HL-60/S4 treated with retinoic acid at 250 ng/mL for 4 days and 3 days (cell line): ENCODE results near the gene STYXL2.

Experiments used
- in situ Hi-C: fragments of 300-500 bp; cut with MboI; formaldehyde crosslinking; loops from 2 replicates; pipeline ENCODE4 v1.7.0; 2022; ENCODE audit warnings: low sequenced_read_pairs

Gene STYXL2

GRCh38 chr1:167105271-167106118 is 11.6 kb downstream of the STYXL2 start:
- in situ Hi-C loops: no loop called here

- in situ Hi-C loops: no loop called here
Observed at GRCh38 chr1:167106119-167106461, 12.2 kb downstream of the STYXL2 start.

DNA sequence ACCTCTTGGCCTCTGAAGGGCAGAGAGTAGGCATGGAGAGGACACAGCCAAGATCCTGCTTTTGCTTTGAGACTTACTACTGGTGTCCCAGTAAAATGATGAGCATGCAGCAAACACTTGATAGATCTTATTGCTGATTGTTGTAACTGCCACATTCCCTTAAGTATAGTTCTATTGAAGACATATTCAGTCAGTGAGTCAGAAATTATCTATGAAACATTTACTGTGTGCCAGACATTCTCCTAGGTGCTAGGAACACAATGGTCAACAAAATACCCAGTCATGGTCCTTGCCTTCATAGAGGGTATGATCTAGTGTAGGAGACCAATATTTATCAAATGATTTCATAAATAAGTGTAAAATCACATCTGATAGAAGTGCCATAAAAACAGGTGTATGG is 13.6 kb downstream of the STYXL2 start:
- in situ Hi-C loops: no loop called here

DNA sequence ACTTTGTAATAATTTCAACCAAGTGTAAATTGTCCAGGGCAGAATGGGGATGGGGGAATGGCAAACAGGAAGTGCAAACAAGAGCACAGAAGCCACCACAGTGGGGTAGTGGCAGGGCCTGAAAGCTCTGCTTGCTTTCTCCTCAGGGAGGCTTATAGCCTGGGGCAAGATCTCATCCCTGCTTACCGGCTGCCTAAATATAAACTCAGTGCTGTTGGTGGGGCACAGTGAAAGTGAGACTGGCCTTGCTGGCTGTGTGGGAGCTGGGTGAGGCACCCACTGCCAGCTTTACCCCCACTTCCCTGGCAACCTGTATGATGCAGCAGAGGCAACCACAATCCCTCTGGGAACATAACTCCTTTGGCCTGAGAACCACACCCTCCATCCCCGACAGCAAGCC is 15.2 kb downstream of the STYXL2 start:
- in situ Hi-C loops: no loop called here

DNA sequence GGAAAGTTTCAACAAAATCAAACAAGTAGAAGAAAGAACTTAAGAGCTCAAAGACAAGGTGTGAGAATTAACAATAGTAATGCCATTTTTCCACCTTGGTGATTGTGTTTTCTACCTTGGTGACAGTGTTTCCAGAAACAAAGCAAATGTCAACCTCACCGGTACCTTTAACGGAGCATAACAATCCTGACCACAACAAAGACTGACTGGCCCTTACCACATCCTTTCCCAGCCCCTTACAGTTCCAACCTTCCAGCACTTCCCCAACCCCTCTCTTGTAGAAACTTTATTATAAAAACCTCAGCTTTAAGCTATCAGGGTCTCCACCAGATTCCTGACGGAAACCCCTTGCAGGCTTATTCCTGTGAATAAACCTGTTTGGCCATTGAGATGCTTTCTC is 16.7 kb downstream of the STYXL2 start:
- in situ Hi-C loops: no loop called here

DNA sequence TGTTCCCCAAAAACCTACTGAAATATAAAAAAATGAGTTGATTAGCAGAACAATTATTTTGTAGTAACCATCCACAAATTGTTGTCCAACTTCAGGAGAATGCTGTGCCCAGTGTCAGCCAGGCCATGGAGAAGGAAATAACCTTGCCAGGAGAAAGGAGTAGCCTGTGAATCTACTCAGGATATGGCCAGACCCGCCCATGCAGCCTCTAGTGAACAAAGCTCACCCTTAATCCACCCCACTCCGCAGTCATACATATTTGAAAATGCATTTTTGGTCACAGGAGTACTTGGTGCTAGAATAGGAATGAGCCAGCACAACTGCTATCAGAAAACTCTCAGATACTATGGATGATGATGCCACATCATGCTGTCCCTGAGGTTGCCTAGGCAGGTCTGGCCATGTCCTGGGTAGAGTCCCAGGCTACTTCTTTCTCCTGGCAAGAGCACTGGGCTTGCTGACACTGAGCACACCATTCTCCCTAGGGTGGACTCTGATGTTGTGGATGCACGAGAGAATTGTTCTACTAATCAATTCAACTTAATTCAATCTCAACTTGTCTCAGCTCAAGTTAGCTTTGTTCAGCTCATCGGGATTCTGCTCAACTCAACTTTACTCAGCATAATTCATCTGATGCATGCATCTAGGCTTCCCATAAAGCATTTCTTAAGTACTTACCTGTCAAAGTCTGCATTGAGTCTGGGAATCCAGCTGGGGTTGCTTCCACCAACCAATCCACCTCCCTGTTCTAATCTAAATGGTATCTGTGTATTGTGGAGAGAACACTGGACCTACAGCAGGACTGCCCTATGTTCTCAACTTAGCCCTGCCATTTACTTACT is 18.2 kb downstream of the STYXL2 start:
- in situ Hi-C loops: no loop called here

DNA sequence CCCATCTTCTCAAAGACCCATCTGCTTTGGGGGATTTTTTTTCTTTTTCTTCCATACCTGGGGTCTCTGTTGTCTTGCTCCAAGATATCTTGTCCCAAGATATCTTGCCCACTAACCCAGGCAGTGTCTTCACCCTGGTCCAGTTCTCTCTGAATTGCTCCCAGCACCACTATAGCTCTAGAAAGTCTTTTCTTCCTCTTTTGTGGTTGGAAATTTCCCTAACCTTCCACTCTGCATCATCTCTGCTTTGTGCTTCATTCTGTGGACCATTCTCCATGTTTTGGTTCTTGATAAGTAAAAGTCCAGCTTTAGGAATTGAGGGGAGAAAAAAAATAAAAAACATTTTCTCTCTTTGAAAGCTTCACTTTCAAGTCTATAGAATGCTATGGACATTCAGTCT is 20.9 kb downstream of the STYXL2 start:
- in situ Hi-C loops: no loop called here

DNA sequence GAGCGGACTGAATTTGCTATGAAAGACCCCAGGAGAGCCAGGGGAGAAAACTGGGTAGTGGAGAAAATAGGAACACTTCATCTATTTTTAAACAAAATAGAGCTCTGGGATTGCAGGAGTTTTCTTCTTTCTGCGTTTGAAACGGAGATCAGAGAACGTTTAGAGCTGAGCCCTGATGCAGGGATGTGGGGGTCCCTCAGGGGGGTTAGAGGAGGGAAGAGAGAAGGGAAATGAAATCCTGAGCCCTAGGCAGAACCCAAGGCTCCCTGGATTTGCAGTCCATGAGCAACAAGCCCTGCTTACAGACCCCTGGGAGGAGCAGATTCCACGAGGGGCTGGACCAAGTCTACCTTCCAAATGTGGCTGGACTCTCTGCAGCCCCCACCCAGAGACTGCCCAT is 21.8 kb downstream of the STYXL2 start:
- in situ Hi-C loops: no loop called here

- in situ Hi-C loops: no loop called here
Observed at GRCh38 chr1:167116174-167116573, 22.3 kb downstream of the STYXL2 start.

DNA sequence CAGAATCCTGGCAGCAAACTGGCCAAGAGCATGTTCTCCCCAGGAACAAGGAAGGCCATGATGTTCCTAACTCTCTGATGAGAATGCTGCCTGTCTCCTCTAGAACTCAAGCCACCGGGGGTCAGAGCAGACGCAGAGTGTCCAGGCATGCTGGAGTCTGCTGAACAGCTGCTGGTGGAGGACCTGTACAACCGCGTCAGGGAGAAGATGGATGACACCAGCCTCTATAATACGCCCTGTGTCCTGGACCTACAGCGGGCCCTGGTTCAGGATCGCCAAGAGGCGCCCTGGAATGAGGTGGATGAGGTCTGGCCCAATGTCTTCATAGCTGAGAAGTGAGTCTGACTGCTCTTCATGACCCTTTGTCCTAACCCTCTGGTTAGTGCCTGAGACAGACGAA is 23.4 kb downstream of the STYXL2 start:
- in situ Hi-C loops: no loop called here

DNA sequence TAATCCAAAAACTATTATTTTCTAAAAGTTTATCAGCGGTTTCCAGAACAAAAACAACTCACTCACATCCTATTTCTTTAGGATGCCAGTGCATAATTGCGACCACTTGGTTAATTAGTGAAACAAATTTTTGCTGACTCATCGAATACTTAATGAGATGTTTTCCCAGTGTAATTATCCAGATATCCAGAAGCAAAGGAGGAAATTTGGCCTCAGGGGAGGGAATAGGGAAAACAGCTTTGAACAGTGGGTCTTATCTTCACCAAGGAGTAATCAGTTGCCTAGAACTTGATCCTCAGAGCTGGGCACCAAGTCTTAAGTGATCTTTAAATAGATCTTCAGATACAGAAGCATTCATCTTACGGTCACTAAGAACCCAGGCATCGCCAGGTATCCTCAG is 24.3 kb downstream of the STYXL2 start:
- in situ Hi-C loops: no loop called here

GRCh38 chr1:167119696-167120095 is 25.8 kb downstream of the STYXL2 start:
- in situ Hi-C loops: no loop called here

DNA sequence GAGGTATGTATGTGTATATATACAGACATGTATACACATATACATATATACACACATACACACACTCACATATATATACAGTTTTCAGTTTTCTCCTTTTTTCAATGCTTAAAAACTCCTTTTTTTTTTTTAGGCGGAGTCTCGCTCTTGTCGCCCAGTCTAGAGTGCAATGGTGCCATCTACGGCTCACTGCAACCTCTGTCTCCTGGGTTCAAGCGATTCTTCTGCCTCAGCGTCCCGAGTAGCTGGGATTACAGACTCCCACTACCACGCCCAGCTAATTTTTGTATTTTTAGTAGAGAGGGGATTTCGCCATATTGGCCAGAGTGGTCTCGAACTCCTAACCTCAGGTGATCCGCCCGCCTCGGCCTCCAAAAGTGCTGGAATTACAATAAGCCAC is 27.0 kb downstream of the STYXL2 start:
- in situ Hi-C loops: no loop called here

- in situ Hi-C loops: no loop called here
Observed at GRCh38 chr1:167121375-167122120, 27.7 kb downstream of the STYXL2 start.

DNA sequence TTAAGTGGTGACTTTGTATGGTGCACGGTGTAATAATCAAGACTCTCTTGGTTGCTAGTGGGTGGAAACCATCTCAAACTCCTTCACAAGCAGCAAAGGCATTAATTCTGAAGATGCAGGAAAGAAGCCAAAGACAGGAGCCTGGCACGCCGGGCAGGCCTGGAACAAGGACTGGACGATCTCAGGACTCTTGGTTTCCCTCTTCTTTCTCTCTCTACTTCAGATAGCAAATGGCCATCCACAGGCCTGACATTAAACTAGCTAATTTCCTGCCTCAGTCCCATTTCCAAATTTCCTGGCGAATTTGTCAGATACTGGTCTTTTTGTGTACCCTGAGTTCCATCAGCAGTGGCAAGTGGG is 28.2 kb downstream of the STYXL2 start:
- in situ Hi-C loops: no loop called here

DNA sequence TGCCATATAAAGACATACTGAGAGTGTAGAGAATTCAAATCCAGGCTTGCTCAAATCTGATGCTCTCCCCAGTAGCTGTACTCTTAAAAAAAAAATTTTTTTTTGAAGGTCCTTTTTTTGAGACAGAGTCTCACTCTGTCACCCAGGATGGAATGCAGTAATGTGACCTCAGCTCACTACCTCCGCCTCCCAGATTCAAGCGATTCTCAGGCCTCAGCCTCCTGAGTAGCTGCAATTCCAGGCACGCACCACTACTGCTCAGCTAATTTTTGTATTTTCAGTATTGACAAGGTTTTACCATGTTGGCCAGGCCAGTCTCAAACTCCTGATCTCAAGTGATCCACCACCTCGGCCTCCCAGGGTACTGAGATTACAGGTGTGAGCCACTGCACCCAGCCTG is 28.7 kb downstream of the STYXL2 start:
- in situ Hi-C loops: no loop called here

GRCh38 chr1:167126317-167126716 is 32.4 kb downstream of the STYXL2 start:
- in situ Hi-C loops: no loop called here

- in situ Hi-C loops: no loop called here
Observed at GRCh38 chr1:167126811-167127210, 32.9 kb downstream of the STYXL2 start.

DNA sequence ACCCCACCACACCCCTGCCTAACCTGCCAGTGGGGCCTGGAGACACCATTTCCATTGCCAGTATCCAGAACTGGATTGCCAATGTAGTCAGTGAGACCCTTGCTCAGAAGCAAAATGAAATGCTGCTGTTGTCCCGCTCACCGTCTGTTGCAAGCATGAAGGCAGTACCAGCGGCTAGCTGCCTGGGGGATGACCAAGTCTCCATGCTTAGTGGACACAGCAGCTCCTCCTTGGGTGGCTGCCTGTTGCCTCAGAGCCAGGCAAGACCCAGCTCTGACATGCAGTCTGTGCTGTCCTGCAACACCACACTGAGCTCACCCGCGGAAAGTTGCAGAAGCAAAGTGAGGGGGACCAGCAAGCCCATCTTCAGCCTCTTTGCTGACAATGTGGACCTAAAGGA is 33.4 kb downstream of the STYXL2 start:
- in situ Hi-C loops: no loop called here

- in situ Hi-C loops: no loop called here
Observed at GRCh38 chr1:167127661-167128060, 33.8 kb downstream of the STYXL2 start.
